Activated naive CD4-positive, alpha-beta T cell treated with anti-CD3 and anti-CD28 coated beads, Interleukin-2, amount 50 U/mL, for 24 hours (primary cell): Measurements from ENCODE around the gene SERP2.

Experiments used
- H3K27ac Mint-ChIP-seq: one replicate; pipeline ENCODE4 v1.8.0; 2021; ENCODE audit warnings: mild to moderate bottlenecking, mixed read lengths
- H3K27me3 Mint-ChIP-seq: one replicate; pipeline ENCODE4 v1.8.0; 2021; ENCODE audit warnings: mixed read lengths
- H3K36me3 Mint-ChIP-seq: one replicate; pipeline ENCODE4 v1.8.0; 2021; ENCODE audit warnings: mixed read lengths
- H3K4me1 Mint-ChIP-seq: one replicate; pipeline ENCODE4 v1.8.0; 2021; ENCODE audit warnings: mixed read lengths
- H3K4me3 Mint-ChIP-seq: one replicate; pipeline ENCODE4 v1.8.0; 2021; ENCODE audit warnings: mild to moderate bottlenecking, mixed read lengths
- H3K9me3 Mint-ChIP-seq: one replicate; pipeline ENCODE4 v1.8.0; 2021; ENCODE audit warnings: mixed read lengths

SERP2 gene

DNA sequence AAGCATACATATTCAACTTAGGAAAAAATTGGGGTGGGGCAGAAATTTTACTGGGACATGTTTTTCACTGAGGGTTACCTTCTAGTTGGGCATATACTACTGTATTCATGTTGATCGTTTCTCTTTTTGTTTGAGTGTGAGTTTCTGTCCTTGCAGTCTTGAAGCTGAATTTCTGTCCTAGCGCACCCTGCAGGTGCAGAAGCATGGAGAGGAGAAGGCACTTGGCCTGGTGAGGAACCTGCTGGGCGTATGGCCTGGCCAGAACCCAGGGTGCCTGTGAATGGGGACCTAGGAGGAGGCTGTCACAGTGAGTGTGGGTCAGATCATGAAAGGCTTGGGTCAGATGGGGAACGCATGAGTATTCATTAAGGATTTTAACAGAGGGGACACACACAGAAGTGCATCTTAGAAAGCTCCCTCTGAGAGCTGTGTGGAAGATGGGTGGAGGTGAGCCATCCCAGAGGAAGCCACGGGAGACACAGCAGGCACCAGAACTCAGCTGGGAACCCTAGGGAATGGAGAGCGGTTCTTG lies 36.8 kb downstream of the SERP2 start:
- no peak overlapping the region for H3K27ac Mint-ChIP-seq
- peaks cover 3% of the 10 kb centered on the region for H3K27me3 Mint-ChIP-seq
- H3K9me3 Mint-ChIP-seq, result no peaks in the 10 kb centered on the region
- H3K36me3 Mint-ChIP-seq, result no peaks in the 10 kb centered on the region
- H3K4me1 Mint-ChIP-seq, result peaks cover 3% of the 10 kb centered on the region
- no peak overlapping the region for H3K4me3 Mint-ChIP-seq

DNA sequence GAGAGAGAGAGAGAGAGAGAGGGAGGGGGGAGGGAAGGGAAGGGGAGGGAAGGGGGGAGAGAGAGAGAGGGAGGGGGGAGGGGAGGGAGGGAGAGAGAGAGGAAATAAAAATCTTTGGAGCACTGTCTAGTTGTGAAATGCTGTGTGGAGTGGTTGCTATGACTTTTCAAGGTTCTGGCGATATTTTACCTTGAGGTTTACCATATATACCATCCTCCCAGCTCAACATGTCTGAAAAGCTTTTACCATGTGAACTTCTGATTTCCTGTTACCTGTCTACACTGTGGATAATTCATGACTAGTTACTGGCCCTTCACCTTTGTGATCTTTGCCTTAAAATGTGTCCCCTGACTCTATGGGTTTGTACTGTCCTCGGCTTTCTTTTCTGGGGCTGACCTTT lies 38.2 kb downstream of the SERP2 start:
- H3K27ac Mint-ChIP-seq, result no peak overlapping the region
- H3K4me3 Mint-ChIP-seq, result no peak overlapping the region

GRCh38 chr13:44412346-44412935 lies 38.8 kb downstream of the SERP2 start:
- Mint-ChIP-seq H3K9me3 (no peaks in the 10 kb centered on the region), H3K4me1 (peaks cover 3% of the 10 kb centered on the region)

More for the DNA sequence above, 38.2 kb downstream of the SERP2 start:
- no peaks in the 10 kb centered on the region for H3K36me3 Mint-ChIP-seq
- H3K27me3 Mint-ChIP-seq, result no peaks in the 10 kb centered on the region
- H3K9me3 Mint-ChIP-seq, result no peaks in the 10 kb centered on the region
- H3K4me1 Mint-ChIP-seq, result peaks cover 3% of the 10 kb centered on the region

GRCh38 chr13:44413095-44413494 lies 39.5 kb downstream of the SERP2 start:
- no peaks in the 10 kb centered on the region for H3K36me3 Mint-ChIP-seq
- H3K4me3 Mint-ChIP-seq, result no peak overlapping the region
- H3K27me3 Mint-ChIP-seq, result no peaks in the 10 kb centered on the region
- H3K4me1 Mint-ChIP-seq, result peaks cover 3% of the 10 kb centered on the region
- H3K9me3 Mint-ChIP-seq, result no peaks in the 10 kb centered on the region
- no peak overlapping the region for H3K27ac Mint-ChIP-seq

More at GRCh38 chr13:44412346-44412935, 38.8 kb downstream of the SERP2 start:
- Mint-ChIP-seq H3K36me3 (no peaks in the 10 kb centered on the region), H3K4me3 (no peak overlapping the region), H3K27me3 (no peaks in the 10 kb centered on the region), H3K27ac (no peak overlapping the region)

GRCh38 chr13:44414716-44415115 lies 41.1 kb downstream of the SERP2 start:
- Mint-ChIP-seq H3K9me3 (no peaks in the 10 kb centered on the region), H3K4me3 (no peak overlapping the region), H3K4me1 (peaks cover 3% of the 10 kb centered on the region), H3K27ac (no peak overlapping the region), H3K36me3 (no peaks in the 10 kb centered on the region), H3K27me3 (no peaks in the 10 kb centered on the region)

DNA sequence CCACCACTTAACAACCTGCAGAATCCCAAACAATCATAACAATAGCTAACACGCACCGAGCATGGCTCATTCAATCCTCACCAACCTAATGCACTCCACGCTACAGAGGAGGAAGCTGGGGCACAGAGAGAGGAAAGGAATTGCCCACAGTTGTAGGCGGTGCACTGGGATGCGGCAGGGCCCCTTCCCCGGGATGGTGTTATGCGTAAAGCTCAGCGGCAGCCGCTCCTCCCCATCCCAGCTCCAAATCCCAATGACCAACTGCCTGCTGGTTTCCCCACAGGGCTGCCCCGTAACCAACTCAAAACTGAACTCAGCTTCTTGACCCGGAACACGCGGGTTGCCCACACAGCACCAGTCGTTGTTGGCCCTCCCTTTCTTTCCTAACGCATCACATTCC lies 42.2 kb downstream of the SERP2 start:
- H3K9me3 Mint-ChIP-seq, result no peaks in the 10 kb centered on the region
- peaks cover 3% of the 10 kb centered on the region for H3K4me1 Mint-ChIP-seq
- no peak overlapping the region for H3K4me3 Mint-ChIP-seq
- no peaks in the 10 kb centered on the region for H3K27me3 Mint-ChIP-seq
- no peak overlapping the region for H3K27ac Mint-ChIP-seq
- H3K36me3 Mint-ChIP-seq, result no peaks in the 10 kb centered on the region

GRCh38 chr13:44416301-44416700 lies 42.7 kb downstream of the SERP2 start:
- no peak overlapping the region for H3K27ac Mint-ChIP-seq
- peaks cover 3% of the 10 kb centered on the region for H3K4me1 Mint-ChIP-seq
- H3K36me3 Mint-ChIP-seq, result no peaks in the 10 kb centered on the region
- H3K27me3 Mint-ChIP-seq, result no peaks in the 10 kb centered on the region
- no peak overlapping the region for H3K4me3 Mint-ChIP-seq
- no peaks in the 10 kb centered on the region for H3K9me3 Mint-ChIP-seq

- H3K4me1 Mint-ChIP-seq, result peaks cover 3% of the 10 kb centered on the region
- H3K27me3 Mint-ChIP-seq, result no peaks in the 10 kb centered on the region
- no peak overlapping the region for H3K4me3 Mint-ChIP-seq
- H3K36me3 Mint-ChIP-seq, result no peaks in the 10 kb centered on the region
- no peaks in the 10 kb centered on the region for H3K9me3 Mint-ChIP-seq
- no peak overlapping the region for H3K27ac Mint-ChIP-seq
Measured at GRCh38 chr13:44416744-44417143, 43.1 kb downstream of the SERP2 start.

GRCh38 chr13:44417446-44417845 lies 43.8 kb downstream of the SERP2 start:
- no peaks in the 10 kb centered on the region for H3K9me3 Mint-ChIP-seq

GRCh38 chr13:44417876-44418275 lies 44.3 kb downstream of the SERP2 start:
- H3K36me3 Mint-ChIP-seq, result no peaks in the 10 kb centered on the region
- H3K4me3 Mint-ChIP-seq, result no peak overlapping the region
- H3K9me3 Mint-ChIP-seq, result no peaks in the 10 kb centered on the region
- no peak overlapping the region for H3K27ac Mint-ChIP-seq
- no peaks in the 10 kb centered on the region for H3K27me3 Mint-ChIP-seq
- H3K4me1 Mint-ChIP-seq, result no peaks in the 10 kb centered on the region

More at GRCh38 chr13:44417446-44417845, 43.8 kb downstream of the SERP2 start:
- no peak overlapping the region for H3K4me3 Mint-ChIP-seq
- H3K36me3 Mint-ChIP-seq, result no peaks in the 10 kb centered on the region
- H3K4me1 Mint-ChIP-seq, result no peaks in the 10 kb centered on the region
- H3K27ac Mint-ChIP-seq, result no peak overlapping the region
- no peaks in the 10 kb centered on the region for H3K27me3 Mint-ChIP-seq

DNA sequence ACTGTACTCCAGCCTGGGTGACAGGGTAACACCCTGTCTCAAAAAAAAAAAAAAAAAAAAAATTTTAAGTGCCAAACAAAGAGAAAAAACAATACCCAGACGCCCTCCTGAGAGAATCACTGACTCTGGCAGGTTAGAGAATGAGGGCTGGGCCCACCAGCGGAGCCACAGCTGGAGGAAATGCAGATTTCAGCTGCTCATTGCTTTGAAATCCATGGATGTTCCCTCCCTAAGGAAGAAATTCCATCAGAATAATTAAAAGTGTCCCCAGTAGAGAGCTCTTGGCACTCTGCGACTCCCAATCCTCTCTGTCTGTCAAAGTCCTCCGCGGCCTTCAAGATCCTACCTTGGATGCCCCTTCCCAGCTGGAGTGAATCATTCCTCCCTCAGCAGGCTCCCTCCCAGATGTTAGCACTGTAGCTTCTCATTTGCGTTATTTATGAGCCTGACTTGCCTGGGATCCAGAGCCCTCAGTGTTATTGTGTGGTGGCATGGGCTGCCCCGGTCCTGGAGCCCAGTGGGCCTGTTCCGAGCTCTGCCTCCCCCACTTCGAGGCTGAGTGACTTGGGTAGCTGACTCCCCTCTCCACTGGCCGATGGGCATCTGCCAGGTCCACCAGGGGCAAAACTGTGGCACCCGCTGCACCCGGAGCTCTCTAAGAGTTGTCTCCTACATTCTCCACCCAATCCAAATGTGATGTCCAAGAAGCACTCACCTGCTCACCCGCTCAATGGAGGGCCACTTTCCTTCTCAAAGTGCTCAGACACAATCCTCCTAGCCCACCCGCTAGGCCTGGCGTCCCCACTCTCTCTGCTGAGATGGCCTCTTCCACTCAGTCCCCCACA lies 47.0 kb downstream of the SERP2 start:
- Mint-ChIP-seq H3K27me3 (peaks cover 11% of the 10 kb centered on the region), H3K27ac (no peak overlapping the region), H3K9me3 (no peaks in the 10 kb centered on the region), H3K36me3 (no peaks in the 10 kb centered on the region), H3K4me3 (no peak overlapping the region), H3K4me1 (no peaks in the 10 kb centered on the region)

DNA sequence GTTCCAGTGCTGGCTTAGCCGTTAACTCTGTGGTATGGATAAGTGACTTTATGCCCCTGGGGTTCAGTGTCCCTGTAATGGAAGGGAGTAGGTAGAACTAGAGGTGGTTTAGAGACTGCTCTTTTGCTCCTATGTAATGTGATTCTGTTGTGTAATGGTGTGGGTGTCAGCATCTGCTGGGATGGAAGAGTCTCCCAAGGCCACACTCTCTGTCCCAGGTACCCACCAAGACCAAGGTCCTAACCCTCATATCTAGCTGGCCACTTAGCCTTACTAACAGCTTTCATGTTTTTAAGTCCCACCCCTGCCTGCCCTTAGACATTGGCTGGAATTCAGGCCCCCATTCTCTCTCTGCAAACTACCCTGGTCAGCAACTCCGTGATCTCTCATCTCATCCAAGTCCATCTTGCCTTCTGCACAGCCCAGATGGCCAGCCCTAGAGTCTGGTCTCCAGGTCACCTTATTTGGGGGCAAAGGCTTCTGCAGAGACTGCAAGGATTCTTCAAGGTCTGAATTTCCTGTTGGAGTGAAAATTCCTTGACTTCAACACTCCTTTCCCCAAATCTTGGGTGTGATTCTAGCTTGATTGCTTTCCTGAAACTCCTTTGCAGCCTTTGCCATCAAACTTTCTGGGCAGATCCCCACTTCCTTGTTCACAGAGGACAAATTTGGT lies 48.4 kb downstream of the SERP2 start:
- no peaks in the 10 kb centered on the region for H3K36me3 Mint-ChIP-seq

GRCh38 chr13:44422755-44423643 lies 49.4 kb downstream of the SERP2 start:
- H3K4me3 Mint-ChIP-seq, result no peak overlapping the region
- H3K36me3 Mint-ChIP-seq, result no peaks in the 10 kb centered on the region
- peaks cover 11% of the 10 kb centered on the region for H3K27me3 Mint-ChIP-seq
- no peaks in the 10 kb centered on the region for H3K4me1 Mint-ChIP-seq
- no peaks in the 10 kb centered on the region for H3K9me3 Mint-ChIP-seq
- no peak overlapping the region for H3K27ac Mint-ChIP-seq

More for the DNA sequence above, 48.4 kb downstream of the SERP2 start:
- Mint-ChIP-seq H3K27ac (no peak overlapping the region), H3K4me3 (no peak overlapping the region), H3K4me1 (no peaks in the 10 kb centered on the region), H3K27me3 (peaks cover 11% of the 10 kb centered on the region), H3K9me3 (no peaks in the 10 kb centered on the region)

DNA sequence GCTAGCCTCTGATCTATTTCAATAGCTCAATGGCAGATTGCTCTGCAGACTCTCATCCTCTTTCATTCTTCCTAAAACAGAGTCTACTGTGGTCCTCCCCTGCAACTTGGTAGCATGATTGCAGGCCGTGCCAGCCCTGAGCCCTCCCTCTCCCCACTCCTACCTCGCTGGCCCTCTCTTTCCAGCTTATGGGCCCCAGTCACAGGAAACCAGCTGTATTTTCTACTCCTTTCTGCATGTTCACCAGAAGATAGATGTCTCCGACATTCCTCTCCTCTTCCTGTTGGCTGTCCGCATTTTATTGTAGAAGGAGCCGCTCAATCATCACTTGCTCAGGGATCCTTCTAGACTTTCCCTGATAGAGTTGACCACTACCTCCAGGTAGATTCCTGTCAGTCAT lies 50.2 kb downstream of the SERP2 start:
- Mint-ChIP-seq H3K9me3 (no peaks in the 10 kb centered on the region), H3K27me3 (peaks cover 11% of the 10 kb centered on the region), H3K4me1 (no peaks in the 10 kb centered on the region), H3K27ac (no peak overlapping the region), H3K36me3 (no peaks in the 10 kb centered on the region), H3K4me3 (no peak overlapping the region)
